ENCODE data around the gene C2CD4D. TPM values are rescaled to one million over a fixed set of nuclear protein-coding genes. Genes with fewer than 3 reads are reported as not detected.

Gene C2CD4D
- total and polyA plus RNA-seq, 2 of the 13 experiments (the other 11 are each of a cell fraction or from before 2014, with no cell fraction given) = not detected

DNA sequence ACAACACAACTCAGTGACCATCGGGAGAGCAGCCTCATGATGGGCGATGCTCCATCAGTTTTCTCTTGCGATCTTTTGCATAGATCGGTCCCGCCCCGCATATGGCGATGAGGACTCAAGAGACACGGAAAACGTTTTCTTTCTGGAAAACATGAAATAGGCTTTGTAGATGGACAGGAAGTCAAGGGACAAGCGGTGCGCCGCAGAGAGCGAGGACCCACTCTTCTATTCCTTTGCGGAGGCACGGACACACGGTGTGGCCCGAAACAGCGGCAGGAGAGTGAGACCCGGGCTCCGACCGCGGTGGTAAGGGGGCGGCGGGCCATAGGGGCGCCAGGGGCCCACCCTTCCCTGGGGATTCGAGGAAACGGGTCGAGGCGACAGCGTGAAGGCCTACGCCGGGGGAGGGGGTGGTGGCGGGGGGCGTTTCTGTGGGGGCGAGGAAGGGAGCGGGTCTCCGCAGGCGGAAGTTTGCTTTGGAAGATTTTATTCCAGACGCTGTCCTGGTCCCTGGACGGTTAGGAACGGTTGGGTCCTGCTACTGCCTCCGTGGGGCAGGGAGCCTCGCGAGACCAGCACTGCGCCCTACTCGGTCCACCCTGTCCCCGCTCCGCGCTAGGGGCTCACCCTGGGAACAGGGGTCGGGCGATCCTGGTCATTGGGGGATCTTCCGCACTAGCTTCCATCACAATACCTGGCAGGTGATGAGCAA, 48.5 kb downstream of the C2CD4D start (continued):
- TF ChIP-seq PCBP1 (IDR thresholded peaks at IDR 0.05; ENCODE audit: borderline replicate concordance, low read depth, low read length) = no peak
- no peak for TF ChIP-seq ZMYM2 (CRISPR knock-in tag; IDR thresholded peaks at IDR 0.05)
- TF ChIP-seq ZNF616 (CRISPR knock-in tag; IDR thresholded peaks at IDR 0.05; ENCODE audit: low read depth) = no peak
- TF ChIP-seq CEBPG (CRISPR knock-in tag; IDR thresholded peaks at IDR 0.05) = no peak
- TF ChIP-seq ZNF501 (CRISPR knock-in tag; IDR thresholded peaks at IDR 0.05) = peak; percentile 45; the same call in 1 of the 2 replicates
- no peak for TF ChIP-seq SIN3A (IDR thresholded peaks at IDR 0.05; ENCODE audit: borderline replicate concordance, low read depth, low read length)
- no peak for TF ChIP-seq MED13 (CRISPR knock-in tag; IDR thresholded peaks at IDR 0.05)
- TF ChIP-seq ZNF7 (CRISPR knock-in tag; IDR thresholded peaks at IDR 0.05) = no peak
- no peak for TF ChIP-seq ZNF510 (CRISPR knock-in tag; IDR thresholded peaks at IDR 0.05; ENCODE audit: low read depth)
- no peak for TF ChIP-seq CENPX (CRISPR knock-in tag; IDR thresholded peaks at IDR 0.05)
- no peak for TF ChIP-seq NRL (CRISPR knock-in tag; IDR thresholded peaks at IDR 0.05; ENCODE audit: borderline replicate concordance)
- TF ChIP-seq RNF2 (conservative IDR thresholded peaks at IDR 0.05; ENCODE audit: low read depth) = no peak
- TF ChIP-seq, protein P1, sequence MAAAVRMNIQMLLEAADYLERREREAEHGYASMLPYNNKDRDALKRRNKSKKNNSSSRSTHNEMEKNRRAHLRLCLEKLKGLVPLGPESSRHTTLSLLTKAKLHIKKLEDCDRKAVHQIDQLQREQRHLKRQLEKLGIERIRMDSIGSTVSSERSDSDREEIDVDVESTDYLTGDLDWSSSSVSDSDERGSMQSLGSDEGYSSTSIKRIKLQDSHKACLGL (CRISPR knock-in tag; IDR thresholded peaks at IDR 0.05) = no peak
- TF ChIP-seq, protein P2, sequence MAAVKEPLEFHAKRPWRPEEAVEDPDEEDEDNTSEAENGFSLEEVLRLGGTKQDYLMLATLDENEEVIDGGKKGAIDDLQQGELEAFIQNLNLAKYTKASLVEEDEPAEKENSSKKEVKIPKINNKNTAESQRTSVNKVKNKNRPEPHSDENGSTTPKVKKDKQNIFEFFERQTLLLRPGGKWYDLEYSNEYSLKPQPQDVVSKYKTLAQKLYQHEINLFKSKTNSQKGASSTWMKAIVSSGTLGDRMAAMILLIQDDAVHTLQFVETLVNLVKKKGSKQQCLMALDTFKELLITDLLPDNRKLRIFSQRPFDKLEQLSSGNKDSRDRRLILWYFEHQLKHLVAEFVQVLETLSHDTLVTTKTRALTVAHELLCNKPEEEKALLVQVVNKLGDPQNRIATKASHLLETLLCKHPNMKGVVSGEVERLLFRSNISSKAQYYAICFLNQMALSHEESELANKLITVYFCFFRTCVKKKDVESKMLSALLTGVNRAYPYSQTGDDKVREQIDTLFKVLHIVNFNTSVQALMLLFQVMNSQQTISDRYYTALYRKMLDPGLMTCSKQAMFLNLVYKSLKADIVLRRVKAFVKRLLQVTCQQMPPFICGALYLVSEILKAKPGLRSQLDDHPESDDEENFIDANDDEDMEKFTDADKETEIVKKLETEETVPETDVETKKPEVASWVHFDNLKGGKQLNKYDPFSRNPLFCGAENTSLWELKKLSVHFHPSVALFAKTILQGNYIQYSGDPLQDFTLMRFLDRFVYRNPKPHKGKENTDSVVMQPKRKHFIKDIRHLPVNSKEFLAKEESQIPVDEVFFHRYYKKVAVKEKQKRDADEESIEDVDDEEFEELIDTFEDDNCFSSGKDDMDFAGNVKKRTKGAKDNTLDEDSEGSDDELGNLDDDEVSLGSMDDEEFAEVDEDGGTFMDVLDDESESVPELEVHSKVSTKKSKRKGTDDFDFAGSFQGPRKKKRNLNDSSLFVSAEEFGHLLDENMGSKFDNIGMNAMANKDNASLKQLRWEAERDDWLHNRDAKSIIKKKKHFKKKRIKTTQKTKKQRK (IDR thresholded peaks at IDR 0.05; ENCODE audit: low read length) = no peak
- no peak for TF ChIP-seq ZNF549 (CRISPR knock-in tag; IDR thresholded peaks at IDR 0.05)
- no peak for TF ChIP-seq XBP1 (CRISPR knock-in tag; IDR thresholded peaks at IDR 0.05)
- TF ChIP-seq, protein P3, sequence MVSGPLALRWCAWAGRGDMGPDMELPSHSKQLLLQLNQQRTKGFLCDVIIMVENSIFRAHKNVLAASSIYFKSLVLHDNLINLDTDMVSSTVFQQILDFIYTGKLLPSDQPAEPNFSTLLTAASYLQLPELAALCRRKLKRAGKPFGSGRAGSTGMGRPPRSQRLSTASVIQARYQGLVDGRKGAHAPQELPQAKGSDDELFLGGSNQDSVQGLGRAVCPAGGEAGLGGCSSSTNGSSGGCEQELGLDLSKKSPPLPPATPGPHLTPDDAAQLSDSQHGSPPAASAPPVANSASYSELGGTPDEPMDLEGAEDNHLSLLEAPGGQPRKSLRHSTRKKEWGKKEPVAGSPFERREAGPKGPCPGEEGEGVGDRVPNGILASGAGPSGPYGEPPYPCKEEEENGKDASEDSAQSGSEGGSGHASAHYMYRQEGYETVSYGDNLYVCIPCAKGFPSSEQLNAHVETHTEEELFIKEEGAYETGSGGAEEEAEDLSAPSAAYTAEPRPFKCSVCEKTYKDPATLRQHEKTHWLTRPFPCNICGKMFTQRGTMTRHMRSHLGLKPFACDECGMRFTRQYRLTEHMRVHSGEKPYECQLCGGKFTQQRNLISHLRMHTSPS (CRISPR knock-in tag; IDR thresholded peaks at IDR 0.05; ENCODE audit: low read depth) = no peak
- no peak for TF ChIP-seq STAG1 (CRISPR knock-in tag; IDR thresholded peaks at IDR 0.05)
- TF ChIP-seq ZNF260 (CRISPR knock-in tag; IDR thresholded peaks at IDR 0.05; ENCODE audit: borderline replicate concordance, low read depth) = no peak
- TF ChIP-seq ZNF484 (CRISPR knock-in tag; IDR thresholded peaks at IDR 0.05; ENCODE audit: borderline replicate concordance, low read depth) = no peak
- TF ChIP-seq, protein P4, sequence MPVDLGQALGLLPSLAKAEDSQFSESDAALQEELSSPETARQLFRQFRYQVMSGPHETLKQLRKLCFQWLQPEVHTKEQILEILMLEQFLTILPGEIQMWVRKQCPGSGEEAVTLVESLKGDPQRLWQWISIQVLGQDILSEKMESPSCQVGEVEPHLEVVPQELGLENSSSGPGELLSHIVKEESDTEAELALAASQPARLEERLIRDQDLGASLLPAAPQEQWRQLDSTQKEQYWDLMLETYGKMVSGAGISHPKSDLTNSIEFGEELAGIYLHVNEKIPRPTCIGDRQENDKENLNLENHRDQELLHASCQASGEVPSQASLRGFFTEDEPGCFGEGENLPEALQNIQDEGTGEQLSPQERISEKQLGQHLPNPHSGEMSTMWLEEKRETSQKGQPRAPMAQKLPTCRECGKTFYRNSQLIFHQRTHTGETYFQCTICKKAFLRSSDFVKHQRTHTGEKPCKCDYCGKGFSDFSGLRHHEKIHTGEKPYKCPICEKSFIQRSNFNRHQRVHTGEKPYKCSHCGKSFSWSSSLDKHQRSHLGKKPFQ (CRISPR knock-in tag; IDR thresholded peaks at IDR 0.05; ENCODE audit: insufficient replicate concordance) = no peak
- no peak for TF ChIP-seq ZSCAN25 (CRISPR knock-in tag; IDR thresholded peaks at IDR 0.05)

All from HepG2 (cell line).